ENCODE data around the gene LRPAP1.
"Not testable (repeated sequence)": the region's sequence is repeated elsewhere in the genome, so short reads cannot be mapped to it uniquely, and the experiment has no call there.

LRPAP1 gene

GRCh38 chr4:3517731-3518510 is 14.3 kb downstream of the LRPAP1 start:
- no peak for DNase-seq

GRCh38 chr4:3516836-3517730 is 15.1 kb downstream of the LRPAP1 start:
- no peak for DNase-seq

GRCh38 chr4:3516061-3516835 is 16.0 kb downstream of the LRPAP1 start:
- no peak for DNase-seq

DNA sequence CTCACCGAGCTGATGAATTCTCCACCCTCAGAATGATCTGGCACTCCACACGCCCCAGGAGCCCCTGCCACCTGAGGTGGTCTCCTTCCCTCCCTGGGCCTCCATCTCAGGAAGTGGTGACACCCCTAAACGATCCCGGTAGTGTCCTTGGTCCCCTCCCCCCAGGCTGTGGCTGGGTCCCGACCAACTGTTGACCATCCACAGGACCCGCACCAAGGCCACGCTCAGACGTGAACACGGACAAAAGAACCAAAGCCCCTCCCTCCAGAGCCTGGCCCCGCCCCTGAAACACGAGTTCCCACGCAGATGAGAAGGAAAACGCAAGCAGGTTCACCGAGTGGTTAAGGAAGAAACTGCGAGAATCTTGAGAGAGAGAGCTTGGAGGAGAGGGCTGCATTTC is 16.6 kb downstream of the LRPAP1 start:
- DNase-seq = no peak

- no peak for DNase-seq
Observed at GRCh38 chr4:3514806-3515501, 17.3 kb downstream of the LRPAP1 start.

DNA sequence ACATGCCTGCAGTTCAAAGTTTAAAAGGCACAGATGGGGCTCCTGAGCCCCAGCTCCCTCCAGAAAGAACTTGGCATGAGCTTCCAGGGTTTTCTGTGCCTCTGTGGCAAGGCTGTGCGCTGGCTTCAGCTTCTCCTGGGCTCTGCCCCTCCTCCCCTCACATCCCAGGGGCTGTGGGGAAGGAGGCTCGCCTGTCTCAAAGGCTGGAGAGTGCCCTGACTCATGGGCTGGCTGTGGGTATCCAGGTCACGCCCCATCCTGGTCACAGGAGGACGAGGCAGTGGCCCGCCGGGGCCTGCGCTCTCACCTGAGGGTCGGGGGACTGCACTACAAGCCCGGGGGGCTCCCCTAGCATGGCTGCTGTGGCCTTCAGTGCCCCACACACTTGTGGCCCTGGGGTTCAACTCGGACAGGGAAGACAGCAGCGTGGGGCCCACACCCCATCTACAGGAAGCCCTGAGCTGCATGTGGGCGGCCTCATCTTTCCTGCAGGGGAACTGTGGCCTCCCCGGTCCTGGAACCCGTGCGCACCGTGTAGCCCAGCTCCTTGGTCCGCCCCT is 17.9 kb downstream of the LRPAP1 start:
- DNase-seq = no peak

GRCh38 chr4:3513807-3514206 is 18.4 kb downstream of the LRPAP1 start:
- DNase-seq = no peak

- DNase-seq = no peak
Observed at GRCh38 chr4:3512719-3513118, 19.5 kb downstream of the LRPAP1 start.

- no peak for DNase-seq
Observed at GRCh38 chr4:3512279-3512678, 19.9 kb downstream of the LRPAP1 start.

- not testable (repeated sequence) for DNase-seq
Observed at GRCh38 chr4:3511601-3512000, 20.6 kb downstream of the LRPAP1 start.

DNA sequence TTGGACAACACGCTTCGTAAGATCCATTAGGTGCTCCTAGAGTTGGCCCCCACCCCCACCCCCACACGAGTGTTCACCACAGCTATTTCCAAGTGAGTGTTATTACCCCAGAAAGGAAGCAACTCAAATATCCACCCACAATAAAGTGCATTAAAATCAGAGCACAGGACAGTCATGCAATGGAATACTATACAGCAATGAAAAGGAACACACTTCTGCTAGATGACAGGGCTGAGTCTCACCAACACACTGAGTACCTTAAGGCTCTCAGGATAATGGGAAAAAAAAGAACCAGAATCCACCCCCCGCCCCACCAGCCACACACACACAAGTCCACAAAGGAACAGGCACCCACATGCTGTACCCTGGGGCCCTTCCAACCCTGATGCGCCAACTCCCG is 21.0 kb downstream of the LRPAP1 start:
- no peak for DNase-seq

- no peak for DNase-seq
Observed at GRCh38 chr4:3510481-3510880, 21.7 kb downstream of the LRPAP1 start.

- no peak for DNase-seq
Observed at GRCh38 chr4:3508542-3508941, 23.7 kb downstream of the LRPAP1 start.

DNA sequence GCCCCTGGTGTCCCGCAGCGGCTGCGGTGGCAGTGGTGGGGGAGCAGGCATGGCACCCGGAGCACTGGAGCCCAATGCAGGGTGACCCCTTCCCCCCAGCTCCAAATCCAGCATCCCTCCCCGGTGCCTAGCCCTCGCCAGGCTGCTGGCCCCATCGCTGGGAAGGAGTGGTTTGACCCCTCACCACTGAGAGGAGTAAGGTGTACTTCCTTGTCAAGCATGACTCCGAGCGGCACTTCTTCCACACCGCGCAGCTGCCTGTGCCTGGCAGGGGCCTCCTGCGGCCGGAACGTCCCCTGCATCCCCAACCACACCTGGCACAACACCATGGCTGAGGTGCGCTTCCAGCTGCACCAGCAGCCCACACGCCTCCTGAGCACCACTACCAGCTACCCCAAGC is 27.0 kb downstream of the LRPAP1 start:
- DNase-seq = no peak

DNA sequence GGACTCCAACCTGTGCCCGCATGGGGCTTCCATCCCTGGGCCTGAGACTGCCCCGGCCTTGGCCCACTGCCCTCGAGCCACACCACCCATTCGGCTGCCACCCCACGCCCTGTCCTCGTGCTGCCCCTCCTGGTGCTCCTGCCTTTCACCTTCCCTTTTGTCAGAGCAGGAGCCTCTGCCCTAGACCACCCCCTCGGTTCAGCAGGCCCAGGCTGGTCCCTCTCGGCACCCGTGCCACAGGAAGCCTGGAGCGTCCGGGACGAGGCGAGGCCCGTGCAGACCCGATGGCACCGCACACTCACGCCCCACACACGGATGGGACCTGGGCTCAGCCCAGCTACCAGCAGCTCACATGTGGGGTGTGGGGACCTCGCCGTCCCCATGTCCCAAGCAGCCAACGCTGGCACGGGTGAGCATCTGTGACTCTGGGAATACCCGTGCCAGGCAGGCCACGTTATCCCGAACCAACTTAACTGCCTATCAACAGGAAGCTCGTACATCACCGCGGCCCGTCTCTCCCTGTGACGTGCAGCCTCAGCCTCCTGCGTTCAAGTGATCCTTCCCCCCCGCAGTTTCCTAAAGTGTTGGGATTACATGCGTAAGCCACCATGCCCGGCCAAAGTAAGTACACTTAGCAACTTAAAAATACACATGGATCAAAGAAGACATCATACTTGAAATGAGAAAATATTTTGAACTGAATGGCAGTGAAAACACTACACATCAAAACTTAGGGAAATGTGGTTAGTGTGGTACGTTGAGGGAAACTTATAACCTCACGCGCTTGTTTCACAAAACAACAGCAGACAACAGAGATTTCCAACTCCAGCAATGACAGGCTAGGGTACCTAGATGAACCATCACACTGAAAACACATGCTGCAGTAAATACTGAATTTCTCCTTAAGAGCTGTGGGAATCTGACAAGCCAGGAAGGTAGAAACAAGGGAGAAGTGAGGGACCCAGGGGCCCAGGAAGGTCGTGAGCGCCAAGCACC is 29.0 kb downstream of the LRPAP1 start:
- no peak for DNase-seq

DNA sequence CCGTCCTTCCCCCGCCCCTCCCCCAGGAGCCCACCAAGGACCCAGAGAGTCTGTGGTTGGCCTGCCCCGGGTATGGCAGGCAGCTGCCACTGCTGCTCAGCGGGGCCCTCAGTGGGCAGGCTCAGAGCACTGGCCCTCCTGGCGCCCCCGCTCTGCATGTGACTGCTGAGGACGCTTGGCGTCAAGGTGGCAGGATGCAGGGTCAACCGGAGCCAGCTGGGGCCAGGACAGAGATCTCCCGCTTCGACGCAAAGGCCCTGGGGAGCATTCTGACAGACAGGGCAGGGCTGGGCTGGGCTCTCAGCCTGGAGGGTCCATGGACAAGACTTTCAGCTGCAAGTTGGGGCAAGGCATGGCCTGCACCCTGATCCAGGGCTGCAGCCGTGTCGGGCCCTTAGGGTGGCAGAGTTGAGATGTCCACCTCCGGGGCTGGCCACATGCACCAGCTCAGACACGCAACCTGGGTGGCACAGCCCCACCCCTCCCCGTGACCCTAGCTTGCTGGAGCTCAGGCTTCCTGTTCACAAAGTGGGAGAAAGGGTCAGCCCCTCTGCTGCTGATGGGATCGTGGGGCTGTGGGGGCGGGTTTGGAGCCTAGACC is 30.3 kb downstream of the LRPAP1 start:
- no peak for DNase-seq

DNA sequence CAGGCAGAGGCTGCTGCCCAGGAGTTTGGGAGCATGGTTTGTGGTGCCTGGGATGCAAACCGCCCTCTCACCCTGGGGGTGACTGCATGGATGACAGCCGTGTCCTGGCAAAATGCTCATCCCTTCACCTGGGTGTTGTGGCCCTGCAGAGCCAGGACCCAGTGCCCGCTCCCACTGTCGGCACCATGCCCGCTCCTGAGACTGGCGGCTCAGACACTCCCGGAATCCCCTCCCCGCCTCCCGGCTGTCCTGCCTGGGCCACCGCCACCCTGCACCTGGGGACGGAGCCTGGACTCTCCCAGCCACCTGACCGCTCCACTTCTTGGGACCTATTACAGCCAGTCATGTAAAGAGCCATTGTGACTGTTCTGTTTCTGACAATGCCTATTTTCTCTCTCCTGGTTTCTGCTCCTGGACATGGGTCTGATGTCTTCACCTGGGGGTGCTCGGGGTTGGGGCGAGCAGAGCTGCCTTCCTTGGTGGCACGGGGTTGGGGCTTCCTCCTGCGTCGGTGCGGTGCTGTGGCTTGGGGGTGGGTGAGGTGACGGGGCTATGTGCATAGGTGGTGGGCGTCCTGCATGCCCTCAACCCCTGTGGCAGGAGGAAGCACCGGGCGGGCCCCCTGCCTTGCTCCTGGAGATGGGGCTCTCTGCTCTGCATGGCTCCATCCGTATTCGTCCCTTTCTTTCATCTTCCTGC is 30.9 kb downstream of the LRPAP1 start:
- DNase-seq = no peak

DNA sequence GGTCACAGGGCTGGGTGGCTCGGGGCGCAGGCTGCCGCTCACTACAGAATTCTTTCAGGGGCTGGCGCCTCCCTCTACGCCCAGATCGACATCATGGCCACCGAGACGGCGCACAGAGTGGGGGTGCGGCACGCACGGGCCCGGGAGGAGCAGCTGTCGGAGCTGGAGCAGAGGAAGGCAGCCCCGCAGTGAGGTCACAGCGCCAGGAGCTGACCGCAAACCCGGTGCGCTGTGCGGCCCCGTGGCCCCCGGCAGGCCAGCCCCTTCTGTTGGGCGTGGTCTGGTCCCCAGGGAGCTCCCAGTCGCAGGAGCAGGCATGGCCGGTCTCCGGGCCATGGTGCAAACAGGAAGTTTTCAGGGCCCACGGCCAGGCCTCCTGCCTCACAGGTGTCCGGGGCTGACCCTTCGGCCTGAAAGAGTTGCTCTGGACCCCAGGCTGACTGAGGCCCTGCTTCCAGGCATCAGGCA is 31.6 kb downstream of the LRPAP1 start:
- DNase-seq = no peak

- no peak for DNase-seq
Observed at GRCh38 chr4:3500111-3500510, 32.1 kb downstream of the LRPAP1 start.

DNA sequence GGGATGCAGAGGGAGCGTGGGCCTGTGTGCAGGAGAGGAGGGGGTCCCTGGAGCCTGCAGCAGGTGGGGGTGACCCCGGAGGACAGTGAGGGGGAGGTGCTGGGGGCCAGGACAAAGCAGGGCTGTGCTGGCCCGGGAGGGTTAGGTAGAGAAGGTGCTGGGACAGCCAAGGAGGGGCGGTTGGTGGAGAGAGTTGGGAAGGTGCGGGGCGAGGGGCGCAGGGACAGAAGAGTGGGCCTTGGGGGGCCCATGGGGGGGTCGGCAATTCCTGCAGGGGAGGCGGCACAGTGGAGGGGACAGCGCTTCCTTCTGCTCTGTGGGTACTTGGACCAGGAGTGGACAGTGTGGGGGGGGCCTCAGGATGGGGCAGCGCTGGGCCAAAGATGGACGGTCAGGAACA is 32.5 kb downstream of the LRPAP1 start:
- DNase-seq = no peak

All from activated CD4-positive, alpha-beta T cell treated with anti-CD3 and anti-CD28 coated beads for 4 hours (primary cell).